ENCODE measurements around the gene ANKRD40.

GRCh38 chr17:50651661-50652060, 56.1 kb downstream of the ANKRD40 start:
- TF ChIP-seq POLR2A (IDR thresholded peaks at IDR 0.05) (no peak), CTCF (IDR thresholded peaks at IDR 0.05) (no peak)
